K562 (cell line): Measurements from ENCODE around the gene TMEM248. TPM values are rescaled to one million over a fixed set of nuclear protein-coding genes. Genes with fewer than 3 reads are reported as not detected.

Experiments used
- ATAC-seq: fragments of 200-7000 bp; cut with Tn5 transposase; 3 replicates; pipeline ENCODE4 v1.9.1; 2020; ENCODE audit warnings: moderate library complexity
- BruUV-seq: library from RNA; stranded (reverse); fragments of 400-500 nt; replicated peaks from 2 replicates; lab custom pipeline; 2021; lab: Mats Ljungman, UMichigan
- CTCF ChIA-PET: fragments of 300-600 bp; formaldehyde crosslinking; extraction: SDS; loops from one replicate; lab custom pipeline; 2021; ENCODE audit warnings: low intra/inter-chr PET ratio; lab: Yijun Ruan, JAX
- POLR2A ChIA-PET: fragments of 300-600, 350-650 bp; sonication (Branson Sonifier 250); formaldehyde crosslinking; extraction: SDS; loops from one replicate; lab custom pipeline; 2021; ENCODE audit warnings: antibody characterized with exemption, inconsistent platforms; lab: Yijun Ruan, JAX
- DNase-seq, 4 experiments: peaks; one replicate each; pipeline versions ENCODE4 v3.0.0 to v3.0.0-alpha.2; 2011 to 2018; ENCODE audit warnings: low spot score in 3 of 4, mixed read lengths in 3 of 4; ENCODE audit errors: extremely low read depth in 1 of 4
- FAIRE-seq: peaks from 2 replicates; lab custom pipeline; 2011; peaks lifted over from hg19 to GRCh38; lab: Jason Lieb, UNC
- H2AFZ ChIP-seq: 2 replicates; pipeline ENCODE4 v1.6.0; 2011; ENCODE audit warnings: low read depth, low read length, control low read depth, inconsistent platforms
- H3K27ac ChIP-seq: fragments of 200-600 bp; 3 replicates; pipeline ENCODE4 v1.8.0; 2011; ENCODE audit warnings: low read depth, mild to moderate bottlenecking, control low read depth, inconsistent platforms, low read length, moderate library complexity, mixed read lengths; ENCODE audit errors: extremely low read depth
- H3K27me3 ChIP-seq, 2 experiments: fragments of 300-600 bp in 1 of 2; 2 replicates in 1 of 2; 3 replicates in 1 of 2; pipeline versions ENCODE4 v1.6.0 to v1.8.0; 2011; ENCODE audit warnings: inconsistent platforms in 2 of 2, low read length in 2 of 2, mild to moderate bottlenecking in 1 of 2, mixed read lengths in 1 of 2, moderate library complexity in 1 of 2; ENCODE audit not compliant: control insufficient read depth in 2 of 2, insufficient read depth in 2 of 2
- H3K36me3 ChIP-seq: fragments of 300-600 bp; 3 replicates; pipeline ENCODE4 v1.8.0; 2011; ENCODE audit warnings: mild to moderate bottlenecking, low read length, inconsistent platforms; ENCODE audit not compliant: control insufficient read depth, insufficient read depth
- H3K4me1 ChIP-seq, 2 experiments: fragments of 200-600 bp in 1 of 2; replicated peaks in 1 of 2; 2 replicates in 1 of 2; 3 replicates in 1 of 2; pipeline versions ENCODE4 v1.5.1 to v1.8.0; 2011; ENCODE audit warnings: inconsistent platforms in 2 of 2, low read length in 2 of 2, mild to moderate bottlenecking in 1 of 2, mixed read lengths in 1 of 2, moderate library complexity in 1 of 2; ENCODE audit not compliant: control insufficient read depth in 2 of 2, insufficient read depth in 2 of 2
- H3K4me2 ChIP-seq: 2 replicates; pipeline ENCODE4 v1.6.1; 2011; ENCODE audit warnings: low read length, control low read depth, inconsistent platforms, mixed read lengths; ENCODE audit not compliant: insufficient read depth
- H3K4me3 ChIP-seq: fragments of 200-600 bp; sonication (generic), shearing (Covaris generic); 2 replicates; pipeline ENCODE4 v1.5.1; 2016; ENCODE audit warnings: control low read depth, inconsistent platforms
- H3K79me2 ChIP-seq: fragments of 200-600 bp; 3 replicates; pipeline ENCODE4 v1.8.0; 2011; ENCODE audit warnings: low read length, inconsistent platforms; ENCODE audit not compliant: control insufficient read depth, insufficient read depth
- H3K9ac ChIP-seq, 2 experiments: 2 replicates each; pipeline versions ENCODE4 v1.6.0 to v1.6.1; 2011; ENCODE audit warnings: low read depth in 2 of 2, low read length in 2 of 2, control low read depth in 1 of 2, inconsistent platforms in 1 of 2, mild to moderate bottlenecking in 1 of 2, mixed read lengths in 1 of 2; ENCODE audit not compliant: insufficient read depth in 1 of 2
- H3K9me1 ChIP-seq: one replicate; pipeline ENCODE4 v1.6.0; 2011; ENCODE audit warnings: inconsistent platforms, mild to moderate bottlenecking, low read length, moderate library complexity; ENCODE audit not compliant: control insufficient read depth, insufficient read depth
- H3K9me3 ChIP-seq: replicated peaks from 2 replicates; pipeline ENCODE4 v1.5.1; 2011; ENCODE audit warnings: low read depth, low read length, inconsistent platforms; ENCODE audit not compliant: control insufficient read depth, insufficient read depth
- H4K20me1 ChIP-seq: replicated peaks from 2 replicates; pipeline ENCODE4 v1.6.1; 2011; ENCODE audit warnings: low read length, inconsistent platforms, mixed read lengths; ENCODE audit not compliant: control insufficient read depth, insufficient read depth
- CHCHD3 ChIP-seq: fragments of 250-450 bp; sonication (Bioruptor Pico); IDR thresholded peaks from 2 replicates; pipeline ENCODE4 v2.1.2; 2022; ENCODE audit warnings: mild to moderate bottlenecking
- FOXA3 ChIP-seq, 2 experiments: fragments of 450-650 bp in 1 of 2; sonication (generic) in 1 of 2; formaldehyde crosslinking; IDR thresholded peaks in 1 of 2; conservative IDR thresholded peaks in 1 of 2; 2 replicates each; pipeline versions ENCODE4 v1.4.0 to v1.8.0; 2020 to 2022; ENCODE audit warnings: mild to moderate bottlenecking in 2 of 2, missing genetic modification reagents in 1 of 2
- JUND ChIP-seq, 2 experiments: IDR thresholded peaks; 2 replicates in 1 of 2; 3 replicates in 1 of 2; pipeline ENCODE4 v1.6.1; 2011; ENCODE audit warnings: borderline replicate concordance in 2 of 2, low read depth in 2 of 2, low read length in 2 of 2, improper control_type of control experiment in 1 of 2, missing biosample characterization in 1 of 2, missing genetic modification characterization in 1 of 2, missing genetic modification reagents in 1 of 2
- NR2C1 ChIP-seq, 2 experiments: fragments of 450-650 bp; IDR thresholded peaks; 2 replicates each; pipeline ENCODE4 v1.6.1; 2017; ENCODE audit warnings: mild to moderate bottlenecking in 2 of 2, antibody characterized with exemption in 1 of 2, inconsistent platforms in 1 of 2, missing compliant biosample characterization in 1 of 2, missing genetic modification characterization in 1 of 2
- POLR3A ChIP-seq: IDR thresholded peaks from 2 replicates; pipeline ENCODE4 v1.6.1; 2011; ENCODE audit warnings: borderline replicate concordance, mild to moderate bottlenecking, moderate library complexity; ENCODE audit not compliant: insufficient read length, insufficient read depth; ENCODE audit errors: extremely low read depth
- SLC30A9 ChIP-seq: fragments of 250-450 bp; sonication (Bioruptor Pico); IDR thresholded peaks from 2 replicates; pipeline ENCODE4 v1.8.0; 2022; ENCODE audit warnings: mild to moderate bottlenecking, moderate library complexity
- WGBS: fragments of 100-300 bp; shearing (Covaris generic); methylation state at CpG from one replicate; pipeline ENCODE4 v1.1.6; 2016; ENCODE audit warnings: low coverage, mixed read lengths; ENCODE audit not compliant: insufficient coverage; ENCODE audit errors: missing lambda C conversion rate; 5-methylcytosine and 5-hydroxymethylcytosine counted together
- in situ Hi-C: fragments of 300-500 bp; cut with MboI; formaldehyde crosslinking; loops from 4 replicates; pipeline ENCODE4 v1.15.0; 2018; ENCODE audit warnings: inconsistent platforms, mixed read lengths
- intact Hi-C: fragments of 100-400 bp; cut with micrococcal nuclease; formaldehyde crosslinking; loops from 2 replicates; pipeline ENCODE4 v1.14.2; 2022
- polyA plus RNA-seq, 8 experiments: library from polyadenylated mRNA; depleted of rRNA in 4 of 8; stranded (reverse) in 5 of 8; unstranded in 3 of 8; fragments of >200 nt; fragmentation: Nextera tagmentation in 2 of 8; fragmentation: Illumina TruSeq in 1 of 8; extraction: Ambion mirVana in 2 of 8; extraction: Trizol in 1 of 8; gene quantifications; 2 replicates each; pipeline versions ENCODE4 v1.2.1 to v1.2.3, GENCODE V29; 2011 to 2014; ENCODE audit warnings: inconsistent platforms in 1 of 8, missing spikeins in 1 of 8
- total RNA-seq, 7 experiments: library from RNA; depleted of rRNA in 6 of 7; stranded (reverse); fragments of >200 nt in 6 of 7; fragmentation: Illumina TruSeq in 2 of 7; extraction: Trizol in 2 of 7; gene quantifications; 2 replicates each; pipeline versions ENCODE4 v1.2.1 to v1.2.3, GENCODE V29; 2011 to 2021; ENCODE audit warnings: low replicate concordance in 1 of 7
- TF ChIP-seq, protein P1 (sequence below), 2 experiments: fragments of 450-650 bp in 1 of 2; sonication (generic) in 1 of 2; formaldehyde crosslinking in 1 of 2; IDR thresholded peaks; 2 replicates each; pipeline versions ENCODE4 v1.7.1 to v1.9.0; 2016 to 2022; ENCODE audit warnings: inconsistent platforms in 1 of 2, mild to moderate bottlenecking in 1 of 2, missing genetic modification reagents in 1 of 2

TMEM248 gene
- total and polyA plus RNA-seq, 9 of the 15 experiments (the other 6 are each of a cell fraction or from before 2014, with no cell fraction given), result 6.3 to 132 (median 64.4) TPM

DNA sequence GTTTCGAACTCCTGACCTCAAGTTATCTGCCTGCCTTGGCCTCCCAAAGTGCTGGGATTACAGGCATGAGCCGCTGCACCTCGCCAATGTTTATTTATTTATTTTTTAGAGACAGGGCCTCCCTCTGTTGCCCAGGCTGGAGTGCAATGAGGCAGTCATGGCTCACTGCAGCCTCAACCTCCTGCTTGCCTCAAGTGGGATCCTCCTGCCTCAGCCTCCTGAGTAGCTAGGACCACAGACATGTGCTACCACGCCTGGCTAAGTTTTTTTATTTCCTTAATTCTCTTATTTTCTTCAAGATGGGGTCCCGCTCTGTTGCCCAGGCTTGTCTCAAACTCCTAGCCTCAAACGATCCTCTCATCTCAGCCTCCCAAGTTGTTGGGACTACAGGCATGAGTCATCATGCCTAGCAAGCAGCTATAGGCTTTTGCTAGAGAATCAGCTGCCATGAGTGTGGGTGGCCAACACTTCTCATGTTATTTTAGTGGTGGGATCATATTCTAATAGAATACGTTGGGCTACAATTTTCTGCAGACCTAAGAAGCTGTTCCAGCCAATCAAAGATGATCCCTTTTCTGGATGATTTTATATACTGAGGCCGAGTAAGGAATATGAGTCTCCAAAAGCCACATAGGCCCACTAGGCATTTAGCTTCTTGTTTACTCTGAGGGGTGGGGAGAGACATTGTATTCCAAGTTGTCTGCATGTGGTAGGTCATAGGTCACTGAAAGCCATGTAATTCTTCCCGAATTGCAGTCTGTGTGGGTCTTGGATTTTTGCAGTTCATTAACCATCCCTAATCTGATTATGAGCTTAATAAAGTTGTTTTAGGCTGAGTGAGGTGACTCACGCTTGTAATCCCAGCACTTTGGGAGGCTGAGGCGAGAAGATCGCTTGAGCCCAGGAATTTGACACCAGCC lies 7.6 kb upstream of the TMEM248 start:
- no peak for FAIRE-seq
- BruUV-seq, result no TSS peak
- in situ Hi-C loops, result no loop called here
- intact Hi-C loops, result no loop called here
- H3K79me2 ChIP-seq, result no peaks in the 10 kb centered on the region
- no peaks in the 10 kb centered on the region for H3K36me3 ChIP-seq
- CTCF ChIA-PET, result interaction anchor here (0.6 kb wide), 1 partner anchor 488 kb away, joined by 3 read pairs; no protein-coding TSS in a partner anchor
- no peak overlapping the region for H3K9ac ChIP-seq
- H3K9me1 ChIP-seq, result no peaks in the 10 kb centered on the region
- 60% methylated on average over 12 of the region's 12 CpGs for WGBS
- no peak overlapping the region for H3K27ac ChIP-seq
- POLR2A ChIA-PET, result interaction anchor here (0.7 to 2.5 kb wide), 5 partner anchors 9 to 470 kb away, joined by 3 to 15 read pairs (median 4); no protein-coding TSS in a partner anchor
- 0 out of 2 replicates have a peak overlapping the region, but pooled peaks have one; percentile 3 for H2AFZ ChIP-seq
- peak in 1 of 4 experiments; percentile 35 for DNase-seq
- H3K4me2 ChIP-seq, result no peak overlapping the region
- no peaks in the 10 kb centered on the region for H3K27me3 ChIP-seq
- H3K4me3 ChIP-seq, result no peak overlapping the region
- no peaks in the 10 kb centered on the region for H3K9me3 ChIP-seq
- no peaks in the 10 kb centered on the region for H4K20me1 ChIP-seq
- peak; percentile 31; the same call in 2 of the 3 replicates for ATAC-seq
- peaks cover 15 to 16% of the 10 kb centered on the region in 2 experiments; a peak in 4 of 5 replicates for H3K4me1 ChIP-seq
- TF ChIP-seq JUND (IDR thresholded peaks at IDR 0.05; ENCODE audit: borderline replicate concordance, low read depth, low read length), result peak; percentile 79
- peak; percentile 70 for TF ChIP-seq JUND (tag; IDR thresholded peaks at IDR 0.05; ENCODE audit: borderline replicate concordance, low read depth, low read length)
- TF ChIP-seq CHCHD3 (CRISPR knock-in tag), result no peak
- peak in 1 of 2 experiments; percentile 34; a peak in 1 of 4 replicates for TF ChIP-seq FOXA3 (CRISPR knock-in tag; conservative IDR thresholded peaks at IDR 0.05 in 1 of 2, IDR thresholded peaks at IDR 0.05 in 1 of 2)
- TF ChIP-seq POLR3A, result no peak
- TF ChIP-seq NR2C1 (IDR thresholded peaks at IDR 0.05), result 0 out of 2 replicates have a peak, but pooled peaks have one; percentile 28
- TF ChIP-seq NR2C1 (tag; IDR thresholded peaks at IDR 0.05), result no peak
- TF ChIP-seq, protein P1, sequence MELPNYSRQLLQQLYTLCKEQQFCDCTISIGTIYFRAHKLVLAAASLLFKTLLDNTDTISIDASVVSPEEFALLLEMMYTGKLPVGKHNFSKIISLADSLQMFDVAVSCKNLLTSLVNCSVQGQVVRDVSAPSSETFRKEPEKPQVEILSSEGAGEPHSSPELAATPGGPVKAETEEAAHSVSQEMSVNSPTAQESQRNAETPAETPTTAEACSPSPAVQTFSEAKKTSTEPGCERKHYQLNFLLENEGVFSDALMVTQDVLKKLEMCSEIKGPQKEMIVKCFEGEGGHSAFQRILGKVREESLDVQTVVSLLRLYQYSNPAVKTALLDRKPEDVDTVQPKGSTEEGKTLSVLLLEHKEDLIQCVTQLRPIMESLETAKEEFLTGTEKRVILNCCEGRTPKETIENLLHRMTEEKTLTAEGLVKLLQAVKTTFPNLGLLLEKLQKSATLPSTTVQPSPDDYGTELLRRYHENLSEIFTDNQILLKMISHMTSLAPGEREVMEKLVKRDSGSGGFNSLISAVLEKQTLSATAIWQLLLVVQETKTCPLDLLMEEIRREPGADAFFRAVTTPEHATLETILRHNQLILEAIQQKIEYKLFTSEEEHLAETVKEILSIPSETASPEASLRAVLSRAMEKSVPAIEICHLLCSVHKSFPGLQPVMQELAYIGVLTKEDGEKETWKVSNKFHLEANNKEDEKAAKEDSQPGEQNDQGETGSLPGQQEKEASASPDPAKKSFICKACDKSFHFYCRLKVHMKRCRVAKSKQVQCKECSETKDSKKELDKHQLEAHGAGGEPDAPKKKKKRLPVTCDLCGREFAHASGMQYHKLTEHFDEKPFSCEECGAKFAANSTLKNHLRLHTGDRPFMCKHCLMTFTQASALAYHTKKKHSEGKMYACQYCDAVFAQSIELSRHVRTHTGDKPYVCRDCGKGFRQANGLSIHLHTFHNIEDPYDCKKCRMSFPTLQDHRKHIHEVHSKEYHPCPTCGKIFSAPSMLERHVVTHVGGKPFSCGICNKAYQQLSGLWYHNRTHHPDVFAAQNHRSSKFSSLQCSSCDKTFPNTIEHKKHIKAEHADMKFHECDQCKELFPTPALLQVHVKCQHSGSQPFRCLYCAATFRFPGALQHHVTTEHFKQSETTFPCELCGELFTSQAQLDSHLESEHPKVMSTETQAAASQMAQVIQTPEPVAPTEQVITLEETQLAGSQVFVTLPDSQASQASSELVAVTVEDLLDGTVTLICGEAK (IDR thresholded peaks at IDR 0.05), result peak; percentile 27; the same call in 1 of the 2 replicates
- TF ChIP-seq, protein P1 (CRISPR knock-in tag; IDR thresholded peaks at IDR 0.05), result no peak
- no peak for TF ChIP-seq SLC30A9 (CRISPR knock-in tag)
